ENCODE measurements around the gene ATG9B. TPM values are rescaled to one million over a fixed set of nuclear protein-coding genes. Genes with fewer than 3 reads are reported as not detected.

Gene ATG9B
- total and polyA plus RNA-seq, 2 of the 13 experiments (the other 11 are each of a cell fraction or from before 2014, with no cell fraction given) = 0.24 TPM; not detected in 1

- TF ChIP-seq ZBTB40 (IDR thresholded peaks at IDR 0.05) (no peak), ZBTB40 (CRISPR knock-in tag; IDR thresholded peaks at IDR 0.05) (no peak), TSC22D2 (CRISPR knock-in tag; IDR thresholded peaks at IDR 0.05; ENCODE audit: borderline replicate concordance) (no peak), KLF15 (CRISPR knock-in tag; IDR thresholded peaks at IDR 0.05; ENCODE audit: borderline replicate concordance) (no peak)
- TF ChIP-seq, protein P1, sequence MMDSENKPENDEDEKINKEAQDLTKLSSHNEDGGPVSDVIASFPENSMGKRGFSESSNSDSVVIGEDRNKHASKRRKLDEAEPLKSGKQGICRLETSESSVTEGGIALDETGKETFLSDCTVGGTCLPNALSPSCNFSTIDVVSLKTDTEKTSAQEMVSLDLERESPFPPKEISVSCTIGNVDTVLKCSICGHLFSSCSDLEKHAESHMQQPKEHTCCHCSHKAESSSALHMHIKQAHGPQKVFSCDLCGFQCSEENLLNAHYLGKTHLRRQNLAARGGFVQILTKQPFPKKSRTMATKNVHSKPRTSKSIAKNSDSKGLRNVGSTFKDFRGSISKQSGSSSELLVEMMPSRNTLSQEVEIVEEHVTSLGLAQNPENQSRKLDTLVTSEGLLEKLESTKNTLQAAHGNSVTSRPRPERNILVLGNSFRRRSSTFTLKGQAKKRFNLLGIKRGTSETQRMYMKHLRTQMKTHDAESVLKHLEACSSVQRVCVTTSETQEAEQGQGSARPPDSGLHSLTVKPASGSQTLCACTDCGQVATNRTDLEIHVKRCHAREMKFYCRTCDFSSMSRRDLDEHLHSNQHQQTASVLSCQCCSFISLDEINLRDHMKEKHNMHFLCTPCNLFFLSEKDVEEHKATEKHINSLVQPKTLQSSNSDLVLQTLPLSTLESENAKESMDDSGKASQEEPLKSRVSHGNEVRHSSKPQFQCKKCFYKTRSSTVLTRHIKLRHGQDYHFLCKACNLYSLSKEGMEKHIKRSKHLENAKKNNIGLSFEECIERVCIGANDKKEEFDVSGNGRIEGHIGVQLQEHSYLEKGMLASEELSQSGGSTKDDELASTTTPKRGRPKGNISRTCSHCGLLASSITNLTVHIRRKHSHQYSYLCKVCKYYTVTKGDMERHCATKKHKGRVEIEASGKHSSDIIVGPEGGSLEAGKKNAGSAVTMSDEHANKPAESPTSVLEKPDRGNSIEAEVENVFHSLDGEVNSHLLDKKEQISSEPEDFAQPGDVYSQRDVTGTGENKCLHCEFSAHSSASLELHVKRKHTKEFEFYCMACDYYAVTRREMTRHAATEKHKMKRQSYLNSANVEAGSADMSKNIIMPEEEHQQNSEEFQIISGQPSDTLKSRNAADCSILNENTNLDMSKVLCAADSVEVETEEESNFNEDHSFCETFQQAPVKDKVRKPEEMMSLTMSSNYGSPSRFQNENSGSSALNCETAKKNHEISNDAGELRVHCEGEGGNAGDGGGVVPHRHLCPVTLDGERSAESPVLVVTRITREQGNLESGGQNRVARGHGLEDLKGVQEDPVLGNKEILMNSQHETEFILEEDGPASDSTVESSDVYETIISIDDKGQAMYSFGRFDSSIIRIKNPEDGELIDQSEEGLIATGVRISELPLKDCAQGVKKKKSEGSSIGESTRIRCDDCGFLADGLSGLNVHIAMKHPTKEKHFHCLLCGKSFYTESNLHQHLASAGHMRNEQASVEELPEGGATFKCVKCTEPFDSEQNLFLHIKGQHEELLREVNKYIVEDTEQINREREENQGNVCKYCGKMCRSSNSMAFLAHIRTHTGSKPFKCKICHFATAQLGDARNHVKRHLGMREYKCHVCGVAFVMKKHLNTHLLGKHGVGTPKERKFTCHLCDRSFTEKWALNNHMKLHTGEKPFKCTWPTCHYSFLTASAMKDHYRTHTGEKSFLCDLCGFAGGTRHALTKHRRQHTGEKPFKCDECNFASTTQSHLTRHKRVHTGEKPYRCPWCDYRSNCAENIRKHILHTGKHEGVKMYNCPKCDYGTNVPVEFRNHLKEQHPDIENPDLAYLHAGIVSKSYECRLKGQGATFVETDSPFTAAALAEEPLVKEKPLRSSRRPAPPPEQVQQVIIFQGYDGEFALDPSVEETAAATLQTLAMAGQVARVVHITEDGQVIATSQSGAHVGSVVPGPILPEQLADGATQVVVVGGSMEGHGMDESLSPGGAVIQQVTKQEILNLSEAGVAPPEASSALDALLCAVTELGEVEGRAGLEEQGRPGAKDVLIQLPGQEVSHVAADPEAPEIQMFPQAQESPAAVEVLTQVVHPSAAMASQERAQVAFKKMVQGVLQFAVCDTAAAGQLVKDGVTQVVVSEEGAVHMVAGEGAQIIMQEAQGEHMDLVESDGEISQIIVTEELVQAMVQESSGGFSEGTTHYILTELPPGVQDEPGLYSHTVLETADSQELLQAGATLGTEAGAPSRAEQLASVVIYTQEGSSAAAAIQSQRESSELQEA (CRISPR knock-in tag; IDR thresholded peaks at IDR 0.05; ENCODE audit: not compliant biosample characterization) = no peak
Measured at GRCh38 chr7:151046603-151047573, 22.6 kb upstream of the ATG9B start (continued).
